Stimulated activated CD4-positive, alpha-beta T cell treated with anti-CD3 and anti-CD28 coated beads, Interleukin-12 subunit alpha, Interleukin-12 subunit beta, amount 100 ng/mL, for 48 hours (primary cell): Measurements from ENCODE around the gene SBF1.
"Not testable (repeated sequence)": the region's sequence is repeated elsewhere in the genome, so short reads cannot be mapped to it uniquely, and the experiment has no call there.

Experiments
- DNase-seq, 3 donors: peaks; one replicate each; pipeline ENCODE4 v3.0.0-alpha.2; 2020; ENCODE audit warnings: low read depth in 2 of 3, low spot score in 1 of 3

The SBF1 gene, protein sequence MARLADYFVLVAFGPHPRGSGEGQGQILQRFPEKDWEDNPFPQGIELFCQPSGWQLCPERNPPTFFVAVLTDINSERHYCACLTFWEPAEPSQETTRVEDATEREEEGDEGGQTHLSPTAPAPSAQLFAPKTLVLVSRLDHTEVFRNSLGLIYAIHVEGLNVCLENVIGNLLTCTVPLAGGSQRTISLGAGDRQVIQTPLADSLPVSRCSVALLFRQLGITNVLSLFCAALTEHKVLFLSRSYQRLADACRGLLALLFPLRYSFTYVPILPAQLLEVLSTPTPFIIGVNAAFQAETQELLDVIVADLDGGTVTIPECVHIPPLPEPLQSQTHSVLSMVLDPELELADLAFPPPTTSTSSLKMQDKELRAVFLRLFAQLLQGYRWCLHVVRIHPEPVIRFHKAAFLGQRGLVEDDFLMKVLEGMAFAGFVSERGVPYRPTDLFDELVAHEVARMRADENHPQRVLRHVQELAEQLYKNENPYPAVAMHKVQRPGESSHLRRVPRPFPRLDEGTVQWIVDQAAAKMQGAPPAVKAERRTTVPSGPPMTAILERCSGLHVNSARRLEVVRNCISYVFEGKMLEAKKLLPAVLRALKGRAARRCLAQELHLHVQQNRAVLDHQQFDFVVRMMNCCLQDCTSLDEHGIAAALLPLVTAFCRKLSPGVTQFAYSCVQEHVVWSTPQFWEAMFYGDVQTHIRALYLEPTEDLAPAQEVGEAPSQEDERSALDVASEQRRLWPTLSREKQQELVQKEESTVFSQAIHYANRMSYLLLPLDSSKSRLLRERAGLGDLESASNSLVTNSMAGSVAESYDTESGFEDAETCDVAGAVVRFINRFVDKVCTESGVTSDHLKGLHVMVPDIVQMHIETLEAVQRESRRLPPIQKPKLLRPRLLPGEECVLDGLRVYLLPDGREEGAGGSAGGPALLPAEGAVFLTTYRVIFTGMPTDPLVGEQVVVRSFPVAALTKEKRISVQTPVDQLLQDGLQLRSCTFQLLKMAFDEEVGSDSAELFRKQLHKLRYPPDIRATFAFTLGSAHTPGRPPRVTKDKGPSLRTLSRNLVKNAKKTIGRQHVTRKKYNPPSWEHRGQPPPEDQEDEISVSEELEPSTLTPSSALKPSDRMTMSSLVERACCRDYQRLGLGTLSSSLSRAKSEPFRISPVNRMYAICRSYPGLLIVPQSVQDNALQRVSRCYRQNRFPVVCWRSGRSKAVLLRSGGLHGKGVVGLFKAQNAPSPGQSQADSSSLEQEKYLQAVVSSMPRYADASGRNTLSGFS (N-terminal part only)

DNA sequence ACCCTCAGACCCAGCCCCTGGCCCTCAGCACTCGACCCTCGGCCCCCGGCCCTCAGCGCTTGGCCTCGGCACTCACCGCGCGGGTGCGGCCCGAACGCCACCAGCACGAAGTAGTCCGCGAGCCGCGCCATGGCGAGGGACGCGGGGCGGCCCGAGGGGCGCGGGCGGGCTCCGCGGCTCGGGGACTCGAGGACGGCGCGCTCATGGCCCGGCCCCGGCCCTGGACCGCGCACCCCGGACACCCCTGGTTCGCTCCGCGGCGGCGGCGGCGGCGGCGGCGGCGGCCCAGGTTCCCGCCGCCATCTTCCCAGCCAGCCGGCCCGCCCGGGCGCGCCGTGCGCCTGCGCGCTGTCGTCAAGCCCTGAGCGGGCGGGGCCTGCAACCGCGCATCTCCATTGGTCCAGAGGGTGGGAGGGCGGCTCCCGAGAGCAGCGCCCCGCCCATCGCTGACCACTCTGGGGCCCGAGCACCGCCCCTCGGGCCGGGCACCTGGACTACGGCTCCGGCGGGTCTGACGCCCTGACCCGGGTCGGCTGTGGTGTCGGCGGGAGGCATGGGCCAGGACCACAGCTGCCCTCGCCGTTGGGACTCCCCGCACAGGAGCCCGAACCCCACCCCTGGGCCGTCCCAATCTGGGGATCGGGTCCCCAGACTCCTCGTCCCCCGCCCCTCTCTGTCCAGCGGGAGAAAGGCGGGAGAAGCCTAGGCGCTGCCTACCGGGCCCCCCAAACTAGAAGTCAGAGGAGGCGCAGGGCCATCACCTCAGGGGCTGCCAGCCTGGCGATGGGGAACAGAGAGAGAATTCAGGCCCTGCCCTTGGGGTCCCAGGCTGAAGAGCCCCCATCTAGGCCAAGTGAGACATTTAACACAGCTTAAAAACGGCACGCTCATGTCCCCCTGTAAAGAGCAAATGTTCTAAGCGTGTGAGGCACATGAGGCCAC, at the start of gene SBF1:
SBF1 (minus strand) TSS at position 326 of the 942 bp plus-strand sequence; CDS start at position 131, 195 bp downstream.
- DNase-seq = peak; percentile 75 to 87 (median 78)

DNA sequence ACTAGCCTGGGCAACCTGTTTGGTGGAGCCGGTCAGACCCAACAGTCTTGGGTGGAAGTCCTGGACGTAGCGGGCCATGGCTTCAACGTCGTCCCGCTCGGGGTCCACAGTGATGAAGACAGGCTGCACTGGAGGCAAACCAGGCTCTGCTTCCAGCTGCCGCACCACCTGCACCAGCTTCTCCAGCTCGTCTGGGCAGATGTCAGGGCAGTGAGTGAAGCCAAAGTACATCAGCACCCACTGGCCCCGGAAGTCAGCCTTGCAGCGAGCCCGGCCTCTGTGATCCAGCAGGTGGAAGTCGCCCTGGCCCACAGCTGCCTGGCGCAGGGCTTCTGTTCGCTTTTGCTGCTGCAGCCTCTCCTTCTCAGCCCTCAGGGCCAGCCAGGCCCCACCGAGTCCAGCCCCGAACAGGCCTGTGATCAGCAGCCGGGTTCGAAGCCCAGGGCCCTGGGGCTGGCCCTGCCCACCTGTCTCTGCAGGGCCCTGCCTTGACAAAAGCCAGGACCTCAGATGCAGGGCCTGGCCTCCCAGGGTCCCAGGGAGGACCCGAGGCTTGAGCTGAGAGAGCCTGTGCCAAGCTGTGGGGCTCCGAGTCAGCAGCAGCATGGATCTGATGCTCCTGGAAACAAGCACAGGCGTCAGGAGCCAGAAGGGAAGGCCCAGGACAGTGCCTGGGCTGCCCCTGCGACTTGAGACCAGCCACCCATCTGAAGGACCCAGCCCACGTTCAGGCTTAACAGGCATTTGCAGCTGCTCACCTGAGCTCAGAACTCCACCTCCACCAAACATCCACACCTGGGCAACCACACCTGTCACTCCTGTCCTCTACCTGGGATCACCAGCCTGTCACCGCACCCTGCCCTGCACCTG, 49.2 kb upstream of the SBF1 start:
- DNase-seq = no peak

DNA sequence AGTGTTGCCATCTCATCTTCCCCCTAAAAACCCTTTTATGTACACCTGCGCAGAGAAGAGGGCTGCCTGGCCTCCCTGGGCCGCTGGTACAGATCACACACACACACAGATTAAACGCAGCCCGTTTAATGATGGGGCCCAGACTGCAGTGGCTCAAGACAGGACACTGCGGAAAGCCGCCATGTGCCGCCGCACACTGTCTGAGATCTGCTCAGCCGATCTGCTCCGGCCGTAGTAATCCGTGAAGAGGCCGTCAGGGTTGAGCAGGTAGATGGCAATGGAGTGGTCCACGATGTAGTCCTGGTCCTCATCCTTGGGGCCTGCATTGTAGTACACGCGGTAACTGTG, 48.6 kb upstream of the SBF1 start:
- DNase-seq = no peak

DNA sequence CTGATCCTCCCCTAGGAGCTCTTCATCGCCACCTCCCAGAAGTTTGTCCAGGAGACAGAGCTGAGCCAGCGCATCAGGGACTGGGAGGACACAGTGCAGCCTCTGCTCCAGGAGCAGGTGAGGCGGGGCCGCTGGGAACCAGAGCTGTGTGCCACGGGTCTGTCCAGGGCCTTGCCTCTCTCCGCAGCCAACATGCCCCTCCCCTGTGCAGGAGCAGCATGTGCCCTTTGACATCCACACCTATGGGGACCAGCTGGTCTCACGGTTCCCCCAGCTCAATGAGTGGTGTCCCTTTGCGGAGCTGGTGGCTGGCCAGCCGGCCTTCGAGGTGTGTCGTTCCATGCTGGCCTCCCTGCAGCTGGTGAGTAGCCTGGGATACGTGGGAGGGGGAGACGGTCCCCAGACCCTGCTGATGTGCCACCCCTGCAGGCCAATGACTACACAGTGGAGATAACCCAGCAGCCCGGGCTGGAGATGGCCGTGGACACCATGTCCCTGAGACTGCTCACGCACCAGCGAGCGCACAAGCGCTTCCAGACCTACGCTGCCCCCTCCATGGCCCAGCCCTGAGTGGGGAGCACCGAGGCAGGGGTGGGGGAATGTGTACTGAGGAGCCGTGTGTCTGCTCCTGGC, 48.1 kb upstream of the SBF1 start:
- no peak for DNase-seq

DNA sequence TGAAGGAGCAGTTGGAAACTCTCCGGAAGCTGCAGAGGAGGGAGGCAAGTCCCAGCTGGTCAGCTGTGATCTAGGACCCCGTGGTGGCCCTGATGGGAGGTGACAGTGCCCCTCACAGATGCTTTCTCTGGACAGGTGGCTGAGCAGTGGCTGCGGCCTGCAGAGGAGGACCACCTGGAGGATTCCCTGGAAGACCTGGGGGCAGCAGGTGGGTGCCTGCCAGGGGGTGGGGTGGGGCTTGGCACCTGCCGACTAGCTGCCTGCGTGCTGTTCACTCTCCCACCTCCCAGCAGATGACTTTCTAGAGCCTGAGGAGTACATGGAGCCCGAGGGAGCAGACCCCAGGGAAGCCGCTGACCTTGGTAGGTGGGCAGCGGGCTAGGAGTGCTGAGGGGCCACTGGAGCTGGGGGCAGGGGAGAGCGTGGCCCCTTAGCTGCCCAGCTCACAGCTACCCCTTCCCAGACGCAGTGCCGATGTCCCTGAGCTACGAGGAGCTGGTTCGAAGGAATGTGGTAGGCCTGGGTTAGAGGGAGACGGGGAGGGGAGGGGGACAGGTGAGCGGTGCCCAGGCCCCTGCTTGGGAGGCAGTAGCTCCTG, 47.5 kb upstream of the SBF1 start:
- DNase-seq = no peak

DNA sequence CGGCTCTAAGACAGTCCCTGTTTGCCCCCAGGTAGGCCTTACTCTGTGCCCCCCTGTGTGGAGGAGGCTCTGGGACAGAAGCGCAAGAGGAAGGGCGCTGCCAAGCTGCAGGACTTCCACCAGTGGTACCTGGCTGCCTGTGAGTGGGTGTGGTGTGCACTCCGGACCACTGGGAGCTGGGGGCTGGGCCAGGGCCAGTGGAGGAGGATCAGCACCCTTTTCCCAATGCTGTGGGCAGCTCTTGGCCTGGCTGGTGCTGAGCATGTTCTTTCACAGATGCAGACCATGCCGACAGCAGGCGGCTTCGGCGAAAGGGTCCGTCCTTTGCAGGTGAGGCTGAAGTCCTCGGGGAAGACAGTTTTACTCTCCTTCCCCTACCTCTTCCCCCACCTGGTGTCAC, 46.9 kb upstream of the SBF1 start:
- DNase-seq = no peak

DNA sequence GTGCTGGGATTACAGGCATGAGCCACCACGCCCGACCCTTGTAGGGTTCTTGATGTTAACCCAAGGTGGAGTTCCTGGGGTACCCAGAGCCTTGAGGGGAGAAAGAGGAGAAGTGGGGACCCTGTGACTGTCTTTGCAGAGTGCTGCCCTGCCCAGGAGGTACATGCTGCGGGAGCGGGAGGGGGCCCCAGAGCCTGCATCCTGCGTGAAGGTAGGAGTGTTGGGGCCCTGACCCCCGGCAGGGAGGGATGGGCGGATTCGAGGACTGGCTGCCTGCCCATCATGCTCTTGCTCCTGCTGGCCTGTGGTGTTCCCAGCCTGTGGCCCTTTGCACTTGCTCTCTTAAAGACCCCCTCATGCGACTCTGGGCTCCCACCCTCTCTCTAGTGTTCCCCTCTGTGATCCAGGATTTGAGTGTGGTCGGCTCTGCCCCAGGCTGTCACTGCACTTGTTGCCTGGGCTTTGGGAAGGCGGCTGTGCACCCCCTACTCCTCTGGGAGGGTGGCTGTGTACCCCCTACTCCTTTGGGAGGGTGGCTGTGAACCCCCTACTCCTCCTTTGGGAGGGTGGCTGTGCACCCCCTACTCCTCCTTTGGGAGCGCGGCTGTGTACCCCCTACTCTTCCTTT, 46.1 kb upstream of the SBF1 start:
- DNase-seq = no peak

DNA sequence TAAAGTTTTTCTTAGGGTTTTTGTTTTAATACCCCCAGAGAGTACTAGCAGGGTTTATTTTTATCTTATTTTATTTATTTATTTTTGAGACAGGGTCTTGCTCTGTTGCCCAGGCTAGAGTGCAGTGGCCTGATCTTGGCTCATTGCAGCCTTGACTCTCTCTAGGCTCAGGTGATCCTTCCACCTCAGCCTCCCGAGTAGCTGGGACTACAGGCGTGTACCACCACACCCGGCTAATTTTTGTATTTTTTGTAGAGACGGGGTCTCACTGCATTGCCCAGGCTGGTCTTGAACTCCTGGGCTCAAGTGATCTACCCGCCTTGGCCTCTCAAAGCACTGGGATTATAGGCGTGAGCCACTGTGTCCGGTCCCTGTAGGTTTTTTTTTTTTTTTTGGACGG, 45.3 kb upstream of the SBF1 start:
- DNase-seq = not testable (repeated sequence)

DNA sequence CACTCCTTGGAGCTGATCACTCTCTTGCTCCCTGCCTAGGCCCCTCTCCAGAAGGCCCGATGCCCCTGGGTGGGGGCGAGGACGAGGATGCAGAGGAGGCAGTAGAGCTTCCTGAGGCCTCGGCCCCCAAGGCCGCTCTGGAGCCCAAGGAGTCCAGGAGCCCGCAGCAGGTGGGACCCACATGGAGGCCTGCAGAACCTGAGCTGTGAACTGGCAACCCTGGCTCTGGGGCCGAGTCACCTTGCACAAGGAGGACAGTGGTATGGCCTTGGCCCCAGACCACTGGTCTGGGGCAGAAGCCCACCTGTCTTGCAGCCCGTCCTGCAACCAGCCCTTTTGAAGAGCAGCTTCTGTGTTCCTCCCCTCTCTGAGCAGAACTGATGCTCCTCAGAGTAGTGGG, 44.3 kb upstream of the SBF1 start:
- no peak for DNase-seq

DNA sequence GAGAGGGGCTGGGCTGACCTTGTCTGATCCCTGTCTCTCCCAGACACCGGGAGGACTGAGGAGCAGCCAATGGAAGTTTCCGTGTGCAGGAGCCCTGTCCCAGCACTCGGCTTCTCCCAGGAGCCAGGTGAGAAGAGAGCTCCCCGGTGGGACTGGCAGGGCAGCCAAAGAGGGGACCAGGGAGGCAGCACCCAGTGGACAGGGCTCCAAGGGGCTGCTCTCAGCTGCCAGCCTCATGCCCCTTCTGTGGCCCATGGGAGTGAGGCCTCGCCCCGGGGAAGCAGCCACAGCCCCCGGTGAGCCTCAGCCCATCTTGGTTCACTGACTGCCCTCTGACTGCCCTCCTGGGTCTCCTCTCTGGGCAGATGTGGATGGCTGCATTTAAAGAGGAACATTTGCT, 43.8 kb upstream of the SBF1 start:
- DNase-seq = no peak

DNA sequence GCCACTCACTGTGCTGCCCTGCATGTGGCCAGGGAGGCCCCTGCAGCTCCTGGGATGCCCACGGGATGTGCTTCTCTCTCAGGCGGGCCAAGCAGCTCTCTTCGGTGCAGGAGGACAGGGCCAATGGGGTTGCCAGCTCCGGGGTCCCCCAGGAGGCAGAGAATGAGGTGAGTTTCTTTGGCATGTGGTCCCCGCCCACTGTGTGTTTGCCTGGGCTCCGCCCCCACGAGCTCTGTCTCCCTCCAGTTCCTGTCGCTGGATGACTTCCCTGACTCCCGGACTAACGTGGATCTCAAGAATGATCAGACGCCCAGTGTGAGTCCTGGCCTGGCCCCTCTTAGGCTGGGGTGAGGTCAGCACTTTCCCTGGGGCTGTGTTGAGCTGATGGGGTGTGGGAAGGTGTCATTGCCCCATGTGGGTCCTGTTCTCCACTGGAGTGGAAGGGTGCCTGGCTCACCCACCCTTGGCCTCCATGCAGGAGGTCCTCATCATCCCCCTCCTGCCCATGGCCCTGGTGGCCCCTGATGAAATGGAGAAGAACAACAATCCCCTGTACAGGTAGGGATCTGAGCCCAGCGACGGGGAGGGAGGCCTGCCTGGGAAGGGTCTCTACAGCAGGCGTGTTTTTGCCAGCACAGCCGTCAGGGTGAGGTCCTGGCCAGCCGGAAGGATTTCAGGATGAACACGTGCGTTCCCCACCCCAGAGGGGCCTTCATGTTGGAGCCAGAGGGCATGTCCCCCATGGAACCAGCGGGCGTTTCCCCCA, 42.8 kb upstream of the SBF1 start:
- DNase-seq = no peak

DNA sequence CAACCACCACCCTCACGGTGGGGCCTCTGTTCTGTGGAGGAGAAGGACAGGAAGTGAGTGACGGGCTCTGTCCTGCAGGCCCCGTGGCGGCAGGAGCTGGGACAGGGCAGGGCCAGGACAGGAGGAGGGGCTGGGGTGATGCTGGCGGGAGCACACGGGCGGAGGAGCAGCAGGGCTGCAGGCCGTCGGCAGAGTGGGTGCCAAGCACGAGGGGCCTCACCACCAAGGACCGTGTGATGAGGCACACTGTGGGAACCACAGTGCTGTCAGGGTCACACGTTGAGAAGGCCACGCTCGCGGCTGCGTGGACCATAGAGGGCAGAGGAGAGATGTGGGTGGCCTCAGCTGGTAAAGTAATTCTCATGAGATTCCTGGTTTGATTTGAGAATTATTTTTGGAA, 42.1 kb upstream of the SBF1 start:
- no peak for DNase-seq

DNA sequence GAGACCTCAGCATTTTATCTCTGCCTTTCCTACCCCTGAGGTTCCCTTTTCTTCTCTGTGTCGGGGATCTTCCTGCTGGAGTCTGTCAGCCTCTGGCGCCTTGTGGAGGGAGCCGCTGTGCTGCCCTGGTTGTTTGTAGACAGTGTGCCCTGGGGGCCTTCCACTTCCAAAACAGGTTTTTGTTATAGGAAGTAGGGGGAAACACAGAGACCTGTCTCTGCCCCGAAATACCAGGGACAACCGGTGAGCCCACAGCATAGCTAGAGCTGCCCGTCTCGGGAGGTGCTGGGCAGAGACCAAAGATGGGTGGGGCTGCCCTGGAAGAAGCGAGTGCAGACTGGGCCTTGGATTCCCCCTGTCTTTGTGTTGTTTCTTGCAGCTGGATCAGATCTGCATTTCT, 41.2 kb upstream of the SBF1 start:
- no peak for DNase-seq

DNA sequence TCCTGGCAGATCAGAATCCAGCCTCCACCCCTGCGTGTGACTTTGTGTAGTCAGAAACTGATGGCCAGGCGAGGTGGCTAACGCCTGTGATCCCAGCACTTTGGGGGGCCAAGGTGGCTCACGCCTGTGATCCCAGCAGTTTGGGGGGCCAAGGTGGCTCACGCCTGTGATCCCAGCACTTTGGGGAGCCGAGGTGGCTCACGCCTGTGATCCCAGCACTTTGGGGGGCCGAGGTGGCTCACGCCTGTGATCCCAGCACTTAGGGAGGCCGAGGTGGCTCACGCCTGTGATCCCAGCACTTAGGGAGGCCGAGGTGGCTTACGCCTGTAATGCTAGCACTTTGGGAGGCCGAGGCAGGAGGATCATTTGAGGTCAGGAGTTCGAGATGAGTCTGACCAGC, 38.3 kb upstream of the SBF1 start:
- no peak for DNase-seq

DNA sequence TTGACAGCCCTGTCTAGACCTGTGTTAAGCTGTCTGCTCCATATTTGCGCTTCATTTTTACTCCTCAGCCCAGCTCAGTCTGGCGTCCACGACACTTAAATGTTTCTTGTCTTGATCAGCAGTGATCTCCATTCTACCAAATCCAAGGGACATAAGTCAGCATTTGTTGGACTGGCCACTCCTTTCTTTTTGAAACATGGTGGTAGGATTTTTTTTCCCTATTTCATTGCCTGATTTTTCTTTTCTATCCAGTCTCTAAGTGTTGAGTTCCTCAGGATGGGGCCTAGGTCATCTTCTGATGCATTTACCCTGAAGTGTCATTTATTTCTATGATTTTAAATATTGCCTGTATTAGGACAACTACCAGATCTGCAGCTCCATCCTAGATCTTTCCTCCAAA, 34.1 kb upstream of the SBF1 start:
- no peak for DNase-seq

DNA sequence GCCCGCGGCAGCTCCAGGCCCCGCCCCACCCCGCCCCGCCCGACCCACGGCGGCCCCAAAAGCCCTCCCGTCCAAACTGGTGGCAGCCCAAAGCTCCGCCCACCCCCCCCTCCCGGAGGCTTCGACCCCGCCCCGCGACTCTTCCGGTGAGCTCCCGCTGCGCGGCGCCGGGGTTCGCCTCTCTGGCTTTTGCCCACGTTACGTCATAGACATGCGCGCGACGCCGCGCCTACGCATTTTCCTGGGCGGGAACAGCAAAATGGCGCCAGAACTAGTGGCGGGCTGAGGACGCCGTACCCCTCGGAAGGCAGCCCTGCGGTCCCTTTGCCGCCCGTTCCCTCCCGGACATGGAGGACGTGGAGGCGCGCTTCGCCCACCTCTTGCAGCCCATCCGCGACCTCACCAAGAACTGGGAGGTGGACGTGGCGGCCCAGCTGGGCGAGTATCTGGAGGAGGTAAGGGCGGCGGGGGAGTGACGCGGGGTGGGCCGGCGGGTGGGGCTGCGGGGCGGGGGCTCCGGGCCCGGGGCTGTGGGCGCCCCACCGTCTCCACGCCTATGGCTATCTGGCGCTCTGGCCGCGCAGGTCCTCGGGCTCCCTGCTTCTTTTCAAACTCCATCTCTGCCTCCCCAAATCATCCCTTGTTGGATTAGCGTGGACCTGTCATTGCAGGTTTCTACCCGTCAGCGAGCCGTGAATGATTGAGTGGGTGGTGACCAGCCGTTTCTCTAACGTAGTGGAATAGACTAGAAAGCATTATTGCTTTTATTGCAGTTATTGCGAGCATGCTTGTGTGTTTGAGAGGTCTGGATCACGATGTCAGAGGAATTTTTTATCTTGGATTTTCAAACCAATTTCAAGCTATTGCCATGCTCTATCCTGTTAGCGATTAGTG, 33.4 kb upstream of the SBF1 start, which contains the start of gene NCAPH2:
NCAPH2 (plus strand) TSS at position 234 of the 894 bp plus-strand sequence; CDS start at position 348, 114 bp downstream.
- DNase-seq = peak; percentile 96 to 99 (median 97)
